Posterior vena cava (tissue), 2 donors: Measurements from ENCODE around the gene SPG11. TPM values are rescaled to one million over a fixed set of nuclear protein-coding genes. Genes with fewer than 3 reads are reported as not detected.
"Not testable (repeated sequence)": the region's sequence is repeated elsewhere in the genome, so short reads cannot be mapped to it uniquely, and the experiment has no call there.

Experiments used
- DNase-seq: peaks from one replicate; pipeline ENCODE4 v3.0.0-alpha.2; 2020; ENCODE audit warnings: low spot score
- intact Hi-C, 2 donors: fragments of 100-400 bp; cut with DNase I; formaldehyde crosslinking; loops; one replicate each; pipeline versions ENCODE4 v1.14.1 to v1.14.2; 2022 to 2023
- total RNA-seq, 2 donors: library from RNA; stranded (reverse); fragmentation: NEBNext Ultra II Directional; extraction: Animal tissue kit (Norgen Biotek cat#: 25700); gene quantifications; one replicate each; pipeline ENCODE4 v1.2.1, GENCODE V29; 2021
- donor health status: DM: yes; HTN: yes; CAD: no.
- donor health status: DM: yes; HTN: yes; CAD: no.

SPG11 gene
- total RNA-seq, 2 donors from 2014 or later: 51.4 to 65.4 TPM

- intact Hi-C loops: no loop called here
Measured at GRCh38 chr15:44647036-44647435, 16.4 kb downstream of the SPG11 start.

DNA sequence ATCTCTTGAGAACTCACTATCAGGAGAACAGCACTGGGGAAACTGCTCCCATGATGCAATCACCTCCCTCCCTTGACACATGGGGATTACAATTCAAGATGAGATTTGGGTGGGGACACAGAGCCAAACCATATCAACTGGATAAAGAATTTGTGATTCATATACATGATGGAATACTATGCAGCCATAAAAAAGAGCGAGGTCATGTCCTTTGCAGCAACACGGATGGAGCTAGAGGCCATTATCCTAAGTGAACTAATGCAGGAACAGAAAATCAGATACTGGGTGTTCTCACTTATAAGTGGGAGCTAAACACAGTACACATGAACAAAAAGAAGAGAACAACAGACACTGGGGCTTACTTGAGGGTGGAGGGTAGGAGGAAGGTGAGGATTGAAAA lies 17.0 kb downstream of the SPG11 start:
- intact Hi-C loops: no loop called here
- no peak for DNase-seq

More at GRCh38 chr15:44647036-44647435, 16.4 kb downstream of the SPG11 start:
- DNase-seq: no peak

GRCh38 chr15:44641651-44642050 lies 21.8 kb downstream of the SPG11 start:
- no peak for DNase-seq
- intact Hi-C loops: no loop called here

DNA sequence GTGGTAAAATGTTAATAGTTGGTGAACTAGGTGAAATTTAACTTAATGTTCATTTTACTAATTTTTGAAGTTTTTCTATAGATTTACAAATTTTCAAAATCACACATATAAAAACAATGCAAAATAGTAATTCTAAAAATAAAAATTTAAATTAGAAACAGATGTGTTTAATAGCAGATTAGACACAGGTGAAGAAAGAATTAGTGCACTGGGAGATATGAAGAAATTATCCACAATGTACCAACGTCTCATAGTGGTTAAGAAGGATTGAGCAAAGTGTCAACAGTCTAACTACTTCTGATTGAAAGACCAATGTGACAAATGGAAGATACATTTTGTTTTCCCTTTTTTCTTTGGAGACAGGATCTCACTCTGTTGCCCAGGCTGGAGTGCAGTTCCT lies 26.5 kb downstream of the SPG11 start:
- no peak for DNase-seq
- intact Hi-C loops: no loop called here

- no peak for DNase-seq
- intact Hi-C loops: no loop called here
Measured at GRCh38 chr15:44633603-44634002, 29.9 kb downstream of the SPG11 start.

- DNase-seq, intact Hi-C loops: not testable (repeated sequence)
Measured at GRCh38 chr15:44625286-44625685, 38.2 kb downstream of the SPG11 start.

- intact Hi-C loops: no loop called here
- no peak for DNase-seq
Measured at GRCh38 chr15:44623178-44623577, 40.3 kb downstream of the SPG11 start.

DNA sequence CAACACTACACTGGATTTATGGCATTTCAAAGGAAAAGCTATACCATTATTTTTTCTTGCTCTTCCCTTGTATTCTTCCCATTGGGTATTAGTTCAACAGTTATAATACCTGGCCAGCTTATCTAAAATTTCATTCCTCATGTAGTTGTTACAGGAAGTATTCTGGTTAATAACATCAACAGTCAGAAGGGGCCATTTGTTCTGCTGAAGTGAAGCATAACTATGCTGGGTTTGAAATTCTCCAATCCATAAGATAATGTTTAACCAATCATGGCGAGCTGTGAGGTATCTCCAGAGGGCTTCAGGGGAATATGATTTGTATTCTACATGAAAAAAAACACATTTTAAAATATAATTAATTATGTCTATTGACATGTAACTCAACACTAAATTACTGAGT lies 43.4 kb downstream of the SPG11 start:
- DNase-seq: no peak
- intact Hi-C loops: no loop called here

DNA sequence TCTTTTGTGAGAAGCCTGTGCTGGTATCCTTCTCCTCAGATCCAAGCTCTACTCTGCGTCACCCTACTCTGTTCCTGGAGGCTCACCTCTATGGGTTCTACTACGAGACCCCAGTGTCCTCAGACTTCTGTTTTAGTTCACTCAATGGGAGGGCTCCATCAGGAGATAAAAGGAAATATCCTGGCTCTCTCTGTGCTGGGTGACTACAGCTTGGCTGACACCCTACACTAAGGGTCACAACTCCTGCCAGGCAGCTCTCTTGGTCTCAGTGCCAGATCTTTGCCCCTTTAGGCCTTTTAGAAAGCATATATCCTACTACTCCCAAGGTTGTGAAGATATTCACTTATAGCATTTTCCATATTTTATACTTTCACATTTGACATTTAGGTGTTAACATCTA lies 46.5 kb downstream of the SPG11 start:
- DNase-seq: no peak
- intact Hi-C loops: no loop called here

DNA sequence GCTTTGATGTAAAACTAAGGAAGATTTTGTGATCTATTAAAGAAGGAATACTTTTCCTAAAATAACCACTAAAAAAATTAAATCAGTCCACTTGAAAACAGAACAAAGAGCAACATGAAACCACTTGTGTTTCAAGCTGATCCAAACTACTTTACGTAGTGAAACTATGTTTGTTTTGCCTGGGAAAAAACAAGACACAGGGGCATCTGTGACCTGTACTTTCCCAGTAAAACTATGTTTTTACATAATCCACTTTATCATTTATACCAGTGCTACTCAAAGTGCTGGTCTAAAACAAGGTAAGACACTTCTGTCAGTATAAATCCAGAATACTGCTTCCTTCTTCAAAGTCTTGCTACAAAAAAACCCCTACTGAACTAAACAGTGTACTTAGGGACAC lies 56.7 kb downstream of the SPG11 start:
- intact Hi-C loops: loop anchor here in 1 of 2 donors (10.0 kb wide), 1 partner anchor 128 kb away; the partner anchor contains the start of gene TRIM69
- DNase-seq: no peak

DNA sequence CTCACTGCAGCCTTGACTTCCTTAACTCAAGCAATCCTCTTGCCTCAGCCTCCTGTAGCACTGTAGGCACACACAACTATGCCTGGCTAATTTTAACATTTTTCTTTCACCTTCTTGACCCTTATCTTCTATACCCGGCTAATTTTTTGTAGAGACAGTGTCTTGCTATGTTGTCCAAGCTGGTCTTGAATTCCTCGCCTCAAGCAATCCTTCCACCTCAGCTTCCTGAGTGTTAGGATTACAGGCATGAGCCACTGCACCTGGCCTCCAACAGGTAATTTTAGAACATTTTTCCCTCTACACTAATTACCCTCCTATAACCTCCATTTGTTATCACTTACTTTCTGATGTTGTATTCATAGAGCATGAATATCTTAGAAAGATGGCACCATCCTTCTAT lies 60.3 kb downstream of the SPG11 start:
- intact Hi-C loops: loop anchor here in 1 of 2 donors (10.0 kb wide), 1 partner anchor 132 kb away; the partner anchor contains the start of gene TRIM69
- DNase-seq: no peak

- intact Hi-C loops: no loop called here
Measured at GRCh38 chr15:44598892-44599291, 64.6 kb downstream of the SPG11 start.

DNA sequence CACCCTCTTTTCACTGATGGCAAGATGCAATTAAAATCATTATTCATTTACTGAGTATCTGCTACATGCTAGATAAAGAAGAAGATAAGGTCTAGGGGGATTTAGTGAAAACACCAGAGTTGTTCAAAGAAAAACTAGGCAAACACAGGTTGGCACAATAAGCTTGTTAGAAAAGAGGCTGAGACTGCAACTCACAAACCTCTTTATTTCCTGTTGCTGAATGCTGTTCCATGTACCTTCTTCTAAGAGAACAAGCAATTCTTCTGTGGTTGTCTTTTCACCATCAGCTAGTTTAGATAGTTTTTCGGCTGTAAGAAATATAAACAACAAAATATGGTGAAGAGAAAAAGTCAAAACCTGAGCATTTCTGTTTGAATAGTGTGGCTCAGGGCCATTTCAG lies 65.4 kb downstream of the SPG11 start:
- intact Hi-C loops: no loop called here
- no peak for DNase-seq

More at GRCh38 chr15:44598892-44599291, 64.6 kb downstream of the SPG11 start:
- no peak for DNase-seq

- intact Hi-C loops: no loop called here
- no peak for DNase-seq
Measured at GRCh38 chr15:44596511-44597010, 66.9 kb downstream of the SPG11 start.

GRCh38 chr15:44595656-44596510 lies 67.6 kb downstream of the SPG11 start:
- no peak for DNase-seq
- intact Hi-C loops: no loop called here

GRCh38 chr15:44595246-44595645 lies 68.2 kb downstream of the SPG11 start:
- no peak for DNase-seq

DNA sequence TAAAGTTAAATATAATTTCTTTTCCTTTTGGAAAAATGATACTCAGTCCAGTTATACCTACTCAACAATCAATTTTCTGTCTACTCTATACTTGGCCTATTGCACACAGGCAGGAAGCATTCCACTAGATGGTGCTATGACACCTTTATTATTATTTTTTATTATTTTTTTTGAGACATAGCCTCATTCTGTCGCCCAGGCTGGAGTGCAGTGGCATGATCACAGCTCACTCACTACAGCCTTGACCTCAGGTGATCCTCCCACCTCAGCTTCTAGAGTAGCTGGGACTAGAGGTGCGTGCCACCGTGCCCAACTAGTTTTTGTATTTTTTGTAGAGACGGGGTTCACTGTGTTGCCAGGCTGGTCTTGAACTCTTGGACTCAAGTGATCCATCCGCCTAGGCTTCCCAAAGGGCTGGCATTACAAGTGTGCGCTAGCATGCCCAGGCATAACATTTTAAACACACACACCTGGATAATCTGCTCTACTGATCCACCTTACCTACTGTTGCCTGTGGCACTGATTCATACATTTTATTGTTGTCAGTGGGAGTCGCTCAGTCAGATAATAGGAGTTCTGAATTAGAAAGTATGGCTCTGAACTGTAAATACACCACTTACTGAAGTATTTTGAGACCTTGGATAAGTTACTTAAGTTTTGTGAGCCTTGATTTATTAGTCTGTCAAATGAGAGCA lies 70.3 kb downstream of the SPG11 start:
- intact Hi-C loops: no loop called here

More at GRCh38 chr15:44595246-44595645, 68.2 kb downstream of the SPG11 start:
- intact Hi-C loops: no loop called here

GRCh38 chr15:44591326-44591725 lies 72.1 kb downstream of the SPG11 start:
- intact Hi-C loops: no loop called here
- DNase-seq: no peak

More for the DNA sequence above, 70.3 kb downstream of the SPG11 start:
- DNase-seq: no peak

- intact Hi-C loops: loop anchor here in 1 of 2 donors (10.0 kb wide), 1 partner anchor 146 kb away; the partner anchor contains the start of gene TRIM69
Measured at GRCh38 chr15:44588541-44588940, 74.9 kb downstream of the SPG11 start.

GRCh38 chr15:44585633-44586032 lies 77.8 kb downstream of the SPG11 start:
- no peak for DNase-seq
- intact Hi-C loops: loop anchor here in 1 of 2 donors (10.0 kb wide), 1 partner anchor 149 kb away; the partner anchor contains the start of gene TRIM69

More at GRCh38 chr15:44588541-44588940, 74.9 kb downstream of the SPG11 start:
- no peak for DNase-seq
